ENCODE measurements around the gene POP7. TPM values are rescaled to one million over a fixed set of nuclear protein-coding genes. Genes with fewer than 3 reads are reported as not detected.

The POP7 gene
- total RNA-seq, 1 experiment from 2014 or later: 52.3 TPM

- no peak overlapping the region for H3K27ac ChIP-seq (ENCODE audit: low read length)
- no peaks in the 10 kb centered on the region for H3K27me3 ChIP-seq (ENCODE audit: control insufficient read depth, insufficient read depth, low read length)
- H3K4me1 ChIP-seq (ENCODE audit: control insufficient read depth, insufficient read depth, low read length): peaks cover 20% of the 10 kb centered on the region
- ChIA-PET CTCF (interaction anchor here (0.6 to 0.8 kb wide), 3 partner anchors 14 to 146 kb away, joined by 3 read pairs; no protein-coding TSS in a partner anchor), POLR2A (interaction anchor here (0.6 kb wide), 2 partner anchors 90 to 666 kb away, joined by 3 to 7 read pairs; no protein-coding TSS in a partner anchor)
- no peaks in the 10 kb centered on the region for H3K9me3 ChIP-seq (ENCODE audit: control insufficient read depth, insufficient read depth, low read depth, low read length)
- TF ChIP-seq TCF7L2 (IDR thresholded peaks at IDR 0.05; ENCODE audit: low read depth, low read length): no peak
- no peak for TF ChIP-seq CTCF (IDR thresholded peaks at IDR 0.05)
- BruUV-seq (replicated peaks): TSS peak; percentile 7
- DNase-seq (ENCODE audit: low read depth, low spot score) (no peak), ATAC-seq (no peak)
- H3K4me3 ChIP-seq (ENCODE audit: low read depth in 2 of 2, low read length in 2 of 2): no peak overlapping the region
- H3K36me3 ChIP-seq (ENCODE audit: control insufficient read depth, insufficient read depth, low read length): peaks cover 3% of the 10 kb centered on the region; the same call in 1 of the 2 replicates
- in situ Hi-C loops (cut with HindIII; ENCODE audit: low pct_unique_long_range_greater_than_20kb, low sequenced_read_pairs) (no loop called here), intact Hi-C loops (cut with micrococcal nuclease; ENCODE audit: unreplicated experiment) (loop anchor here (10.0 kb wide), 1 partner anchor 55 kb away; no protein-coding TSS in a partner anchor)
Observed at GRCh38 chr7:100689230-100690135, 16.4 kb upstream of the POP7 start.

- intact Hi-C loops (cut with micrococcal nuclease; ENCODE audit: unreplicated experiment) (no loop called here), in situ Hi-C loops (cut with HindIII; ENCODE audit: low pct_unique_long_range_greater_than_20kb, low sequenced_read_pairs) (no loop called here)
- TSS peak; percentile 88 for BruUV-seq (replicated peaks)
- no peak for DNase-seq (ENCODE audit: low read depth, low spot score)
- H3K27me3 ChIP-seq (ENCODE audit: control insufficient read depth, insufficient read depth, low read length): no peaks in the 10 kb centered on the region
- peaks cover 3% of the 10 kb centered on the region; the same call in 1 of the 2 replicates for H3K36me3 ChIP-seq (ENCODE audit: control insufficient read depth, insufficient read depth, low read length)
- H3K4me3 ChIP-seq (ENCODE audit: low read depth in 2 of 2, low read length in 2 of 2): peak overlapping the region; percentile 84 to 91
- H3K4me1 ChIP-seq (ENCODE audit: control insufficient read depth, insufficient read depth, low read length): peaks cover 24% of the 10 kb centered on the region
- H3K9me3 ChIP-seq (ENCODE audit: control insufficient read depth, insufficient read depth, low read depth, low read length): no peaks in the 10 kb centered on the region
- TF ChIP-seq TCF7L2 (IDR thresholded peaks at IDR 0.05; ENCODE audit: low read depth, low read length) (no peak), POLR2AphosphoS5 (IDR thresholded peaks at IDR 0.05; ENCODE audit: low read depth, low read length) (no peak; the same call in 1 of the 2 replicates), SIN3A (IDR thresholded peaks at IDR 0.05; ENCODE audit: borderline replicate concordance, insufficient read depth, low read depth, low read length) (no peak), CTCF (IDR thresholded peaks at IDR 0.05) (peak; percentile 94), REST (IDR thresholded peaks at IDR 0.05; ENCODE audit: insufficient read depth in 1 of 2, low read depth in 2 of 2, low read length in 1 of 2) (no peak)
- CTCF ChIA-PET: interaction anchor here (0.5 to 1.4 kb wide), 9 partner anchors 10 to 168 kb away, joined by 3 to 9 read pairs (median 4); partner anchors contain the start of gene EPHB4
- POLR2A ChIA-PET: interaction anchor here (0.5 kb wide), 2 partner anchors 90 to 153 kb away, joined by 3 read pairs; no protein-coding TSS in a partner anchor
- H3K27ac ChIP-seq (ENCODE audit: low read length): peak overlapping the region; percentile 94
- peak; percentile 84 for ATAC-seq
Observed at GRCh38 chr7:100691676-100692577, 14.0 kb upstream of the POP7 start.
